ENCODE measurements around the gene MS4A14.
"Not testable (repeated sequence)": the region's sequence is repeated elsewhere in the genome, so short reads cannot be mapped to it uniquely, and the experiment has no call there.

The MS4A14 gene

DNA sequence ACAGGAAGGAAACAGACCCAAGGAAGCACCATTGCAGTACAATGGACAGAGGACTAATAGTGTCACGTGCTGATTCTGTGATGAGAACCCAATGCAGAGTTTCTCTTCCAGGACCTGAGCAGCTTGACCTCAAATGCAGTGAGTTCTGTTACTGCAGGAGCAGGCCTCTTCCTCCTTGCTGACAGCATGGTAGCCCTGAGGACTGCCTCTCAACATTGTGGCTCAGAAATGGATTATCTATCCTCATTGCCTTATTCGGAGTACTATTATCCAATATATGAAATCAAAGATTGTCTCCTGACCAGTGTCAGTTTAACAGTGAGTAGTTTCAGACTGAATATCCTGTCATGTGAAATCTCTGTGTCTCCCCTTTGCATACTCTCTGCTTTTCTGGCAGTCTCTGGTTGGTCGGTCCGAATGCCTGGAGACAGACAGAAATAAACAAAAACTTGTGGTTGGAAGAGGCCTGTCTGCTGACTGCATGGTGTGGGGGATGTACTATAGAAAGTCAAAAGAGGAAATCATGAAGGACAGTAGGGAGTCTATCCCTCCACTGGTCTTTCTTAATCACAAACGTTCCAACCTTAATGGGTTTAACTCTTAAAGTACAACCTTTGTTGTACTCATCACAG is 6.9 kb upstream of the MS4A14 start:
- DNase-seq, result no peak

DNA sequence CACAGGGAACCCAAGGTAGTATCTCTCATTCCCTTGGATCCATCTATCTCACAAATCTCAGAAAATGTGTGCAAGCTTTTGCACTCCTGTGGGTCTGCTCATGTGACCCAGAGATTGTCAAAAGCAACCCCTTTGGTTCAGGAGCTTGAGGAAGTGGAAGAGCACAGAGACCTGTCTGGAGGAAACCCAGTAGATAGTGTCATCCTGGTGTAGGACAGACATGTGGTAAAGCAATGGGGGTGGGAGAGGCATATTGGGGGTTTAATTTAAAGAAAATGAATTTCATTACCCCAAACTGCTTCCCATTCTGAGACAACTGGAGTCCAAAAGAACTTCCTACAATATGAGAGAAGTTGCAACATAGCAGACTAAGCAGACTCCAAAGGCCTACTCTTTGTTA is 5.8 kb upstream of the MS4A14 start:
- no peak for DNase-seq

DNA sequence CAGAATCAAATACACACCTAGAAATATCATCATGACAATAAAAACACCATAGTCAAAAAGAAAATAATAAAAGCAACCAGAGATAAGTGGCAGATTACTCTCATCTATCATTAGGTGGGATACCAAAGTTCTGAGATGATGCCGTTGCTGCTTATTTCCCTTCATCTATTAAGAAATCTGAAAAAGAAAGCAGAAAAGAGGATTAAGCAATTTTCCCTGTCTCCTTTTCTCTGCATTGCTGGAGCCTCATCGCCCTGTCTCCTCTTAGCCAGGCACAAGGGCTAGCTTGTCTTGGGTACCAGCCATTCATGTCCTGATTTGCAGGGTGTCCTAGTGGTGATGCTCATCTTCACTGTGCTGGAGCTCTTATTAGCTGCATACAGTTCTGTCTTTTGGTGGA is 3.9 kb upstream of the MS4A14 start:
- DNase-seq, result no peak

DNA sequence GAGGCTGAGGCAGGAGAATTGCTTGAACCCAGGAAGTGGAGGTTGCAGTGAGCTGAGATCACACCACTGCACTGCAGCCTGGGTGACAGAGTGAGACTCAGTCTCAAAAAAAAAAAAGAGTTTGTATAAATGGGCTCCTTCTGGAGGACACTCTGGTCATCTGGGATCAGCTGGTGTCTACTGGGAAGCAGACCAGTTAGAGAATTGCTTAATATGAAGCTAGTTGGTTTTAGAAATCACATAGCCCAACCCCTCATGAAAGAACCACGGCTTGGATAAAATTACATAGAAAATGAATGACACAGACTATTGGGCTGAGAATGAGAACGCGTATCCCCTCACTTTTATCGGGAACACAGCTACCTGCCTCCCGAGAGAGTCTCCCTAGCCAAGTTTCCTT is 3.2 kb upstream of the MS4A14 start:
- no peak for DNase-seq

GRCh38 chr11:60394666-60395380 is 1.4 kb upstream of the MS4A14 start:
- DNase-seq, result no peak

DNA sequence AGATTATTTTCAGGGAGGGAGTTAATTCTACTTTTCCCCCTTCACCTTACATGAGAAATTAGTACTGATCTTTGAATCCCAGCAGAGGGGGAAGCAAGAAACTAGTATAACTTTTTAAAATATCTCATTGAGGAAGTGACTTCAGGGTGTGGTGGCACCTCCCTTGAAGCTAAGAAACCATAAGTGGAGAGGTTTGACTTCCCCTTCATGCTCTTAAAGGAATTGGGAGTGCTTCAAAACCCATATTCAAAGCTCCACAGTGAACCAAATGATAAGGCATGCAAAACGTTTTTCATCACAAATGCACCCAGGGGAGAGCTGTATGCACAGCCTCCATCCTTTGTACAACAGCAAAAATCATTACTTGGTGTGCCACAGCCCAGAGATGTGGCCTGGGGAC is 540 bp downstream of the MS4A14 start:
- no peak for DNase-seq

- no peak for DNase-seq
Observed at GRCh38 chr11:60420015-60420414, 23.8 kb downstream of the MS4A14 start.

GRCh38 chr11:60422609-60423008 is 26.4 kb downstream of the MS4A14 start:
- no peak for DNase-seq

DNA sequence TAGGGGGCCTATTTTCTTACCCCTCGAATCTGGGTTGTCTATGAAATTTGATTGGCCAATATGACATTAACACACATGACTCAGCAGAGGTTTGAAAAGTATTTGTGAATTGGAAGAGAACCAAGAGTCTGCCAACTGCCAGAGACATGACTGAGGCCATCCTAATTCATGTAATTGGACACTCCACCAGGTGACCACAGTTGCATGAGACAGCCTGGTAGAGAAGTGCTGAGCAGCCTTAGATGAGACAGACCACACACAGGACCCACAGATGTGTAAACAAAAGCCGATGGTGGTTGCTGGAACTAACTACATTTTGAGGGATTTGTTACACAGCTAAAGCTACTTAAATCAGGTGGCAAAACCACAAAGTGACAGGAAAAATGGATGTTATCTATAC is 32.3 kb downstream of the MS4A14 start:
- no peak for DNase-seq

- no peak for DNase-seq
Observed at GRCh38 chr11:60429272-60429671, 33.0 kb downstream of the MS4A14 start, which contains the start of gene MS4A5. Gene MS4A5, plus strand, starts transcription at chr11:60429572. Its CDS starts 103 bp downstream, at chr11:60429675.

GRCh38 chr11:60431251-60431650 is 35.0 kb downstream of the MS4A14 start:
- no peak for DNase-seq

DNA sequence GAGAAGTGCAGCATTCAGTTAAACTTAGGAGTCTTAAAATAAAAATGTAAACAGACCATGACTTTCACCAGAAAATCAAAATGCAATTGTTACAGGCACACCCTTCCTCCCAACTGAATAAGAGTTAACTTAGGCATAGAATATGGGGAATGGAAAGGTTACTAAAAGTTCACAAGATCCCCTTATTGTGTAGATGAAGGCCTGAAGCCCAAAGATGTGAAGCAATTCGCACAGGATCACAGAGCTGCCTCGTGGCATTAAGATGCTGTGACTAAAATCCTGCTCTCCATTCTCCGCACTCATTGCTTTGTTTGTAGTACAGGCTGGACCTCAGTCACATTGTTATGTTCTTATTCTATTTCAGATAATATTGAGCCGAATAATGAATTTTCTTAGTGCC is 37.1 kb downstream of the MS4A14 start:
- DNase-seq, result no peak

- no peak for DNase-seq
Observed at GRCh38 chr11:60447070-60447469, 50.8 kb downstream of the MS4A14 start.

GRCh38 chr11:60447846-60448245 is 51.6 kb downstream of the MS4A14 start:
- DNase-seq, result no peak

- not testable (repeated sequence) for DNase-seq
Observed at GRCh38 chr11:60451185-60451584, 54.9 kb downstream of the MS4A14 start.

DNA sequence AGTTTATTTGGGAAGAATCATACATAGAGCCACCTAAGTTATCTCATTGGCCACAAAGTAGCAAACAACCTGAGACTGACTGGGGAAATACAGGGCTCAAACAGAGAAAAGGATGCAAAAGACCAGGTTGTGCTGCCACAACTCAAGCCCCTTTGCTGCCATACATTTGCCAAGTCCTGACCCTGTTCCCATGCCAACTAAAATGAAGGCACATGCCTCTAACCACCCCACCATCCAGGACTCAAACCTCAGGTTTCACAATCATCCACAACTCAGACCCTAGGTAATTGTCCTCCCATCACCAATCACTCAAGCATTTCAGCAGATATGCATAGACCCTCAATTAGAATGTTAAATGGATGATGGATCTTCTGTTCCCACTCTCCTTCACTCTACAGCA is 58.0 kb downstream of the MS4A14 start:
- no peak for DNase-seq

DNA sequence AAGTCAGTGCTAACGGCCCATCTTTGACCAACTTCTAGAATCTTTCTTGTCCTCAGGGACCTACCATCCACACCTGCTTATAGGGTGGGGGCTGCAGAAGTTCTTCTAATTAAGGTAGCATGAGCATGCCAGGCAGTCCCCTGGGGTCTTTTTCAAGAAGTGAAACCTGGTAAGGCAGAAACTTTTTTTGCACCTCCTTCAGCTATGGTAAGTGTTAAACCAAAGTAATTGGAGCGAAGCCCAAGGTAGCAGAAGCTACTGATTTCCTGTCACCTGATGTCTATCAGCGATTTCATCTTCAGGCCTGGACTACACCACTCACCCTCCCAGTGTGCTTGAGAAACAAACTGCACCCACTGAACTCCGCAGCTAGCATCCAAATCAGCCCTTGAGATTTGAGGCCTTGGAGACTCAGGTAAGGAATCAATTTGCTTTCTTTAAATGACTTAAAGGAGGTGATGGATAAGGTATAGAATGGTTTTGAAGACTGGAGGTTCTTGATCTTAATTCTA is 59.3 kb downstream of the MS4A14 start, which contains the start of gene MS4A1:
Gene MS4A1 (plus strand): TSS at position 317 of the 512 bp plus-strand sequence. CDS start 6,528 bp downstream, outside the sequence.
- DNase-seq, result no peak

DNA sequence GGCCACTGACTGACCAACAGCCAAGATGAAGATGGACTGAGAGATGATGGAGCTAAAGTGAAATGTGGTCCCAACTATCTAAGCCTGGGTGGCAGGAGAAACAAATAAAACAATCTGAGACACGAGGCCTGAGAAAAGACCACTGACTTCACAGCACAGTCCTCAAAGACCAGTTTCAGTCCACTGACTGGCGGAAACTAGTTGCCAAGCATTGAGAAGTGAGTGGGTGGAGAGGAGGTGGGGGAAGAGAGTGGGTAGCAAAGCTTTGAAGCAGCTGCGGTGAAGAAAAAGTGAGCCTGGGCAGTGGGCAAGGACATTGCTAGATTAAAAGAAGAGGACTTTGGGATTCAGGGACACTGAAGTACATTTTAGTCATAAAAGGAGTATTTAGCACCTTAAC is 61.3 kb downstream of the MS4A14 start:
- DNase-seq, result no peak

DNA sequence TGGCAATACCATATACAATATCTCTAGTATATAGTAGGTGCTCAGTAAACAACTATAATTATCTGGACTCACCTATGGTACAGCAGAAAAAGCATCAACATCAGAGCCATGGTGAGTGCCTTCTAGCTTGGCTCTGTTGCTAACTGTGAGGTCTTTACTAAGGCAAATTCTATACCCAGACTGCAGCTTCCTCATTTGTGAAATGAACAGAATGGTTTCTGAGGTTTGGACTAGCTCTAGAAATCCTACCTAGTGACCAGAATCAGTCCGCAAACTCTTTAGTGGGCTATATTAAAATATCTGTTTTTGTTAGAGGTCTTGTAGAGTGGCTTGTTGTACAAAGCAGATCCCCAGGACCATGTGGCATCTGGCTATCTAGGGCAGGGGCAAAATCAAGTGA is 63.1 kb downstream of the MS4A14 start:
- no peak for DNase-seq
